Activated naive CD4-positive, alpha-beta T cell treated with anti-CD3 and anti-CD28 coated beads for 36 hours (primary cell): ENCODE data around the gene SPAG17. TPM values are rescaled to one million over a fixed set of nuclear protein-coding genes. Genes with fewer than 3 reads are reported as not detected.

ENCODE experiments used
- CTCF ChIA-PET: fragments of 350-600 bp; sonication (Branson Sonifier 250); formaldehyde crosslinking; loops from one replicate; lab custom pipeline; 2021; ENCODE audit warnings: antibody characterized with exemption; lab: Charles Lee
- DNase-seq: peaks from one replicate; pipeline ENCODE4 v3.0.0-alpha.2; 2020
- H3K27ac Mint-ChIP-seq: one replicate; pipeline ENCODE4 v1.8.0; 2021; ENCODE audit warnings: mild to moderate bottlenecking, mixed read lengths
- H3K27me3 Mint-ChIP-seq: one replicate; pipeline ENCODE4 v1.8.0; 2021; ENCODE audit warnings: low read depth, mixed read lengths
- H3K36me3 Mint-ChIP-seq: one replicate; pipeline ENCODE4 v1.8.0; 2021; ENCODE audit warnings: low read depth, mixed read lengths
- H3K4me1 Mint-ChIP-seq: one replicate; pipeline ENCODE4 v1.8.0; 2021; ENCODE audit warnings: low read depth, mixed read lengths
- H3K4me3 Mint-ChIP-seq: one replicate; pipeline ENCODE4 v1.8.0; 2021; ENCODE audit warnings: mild to moderate bottlenecking, moderate library complexity, mixed read lengths
- H3K9me3 Mint-ChIP-seq: one replicate; pipeline ENCODE4 v1.8.0; 2021; ENCODE audit warnings: mixed read lengths
- intact Hi-C: fragments of 100-400 bp; cut with micrococcal nuclease; formaldehyde crosslinking; loops from one replicate; pipeline ENCODE4 v1.15.1; 2023
- total RNA-seq, 2 experiments: library from RNA; stranded (reverse); gene quantifications; one replicate each; pipeline ENCODE4 v1.2.3, GENCODE V29; 2021

SPAG17 gene
- total RNA-seq, 2 experiments from 2014 or later: not detected

DNA sequence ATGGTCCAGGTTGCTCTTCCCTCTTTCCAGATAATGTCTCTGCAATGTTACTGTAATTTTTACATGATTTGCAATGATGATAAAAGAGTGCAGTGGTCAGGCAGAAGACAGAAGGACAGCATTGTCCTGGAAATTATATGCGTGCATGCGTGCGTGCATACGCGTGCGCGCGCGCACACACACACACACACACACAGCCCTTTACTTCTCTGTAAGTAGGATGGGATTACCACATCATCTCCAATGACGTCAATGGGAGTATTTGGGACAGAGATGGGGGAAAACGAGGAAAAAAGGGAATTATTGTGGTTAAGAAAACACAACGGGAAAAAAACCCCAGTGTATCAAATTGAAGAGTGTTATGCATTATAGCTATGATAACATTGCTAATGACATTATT, 99.7 kb downstream of the SPAG17 start:
- peaks cover 2% of the 10 kb centered on the region for H3K9me3 Mint-ChIP-seq

DNA sequence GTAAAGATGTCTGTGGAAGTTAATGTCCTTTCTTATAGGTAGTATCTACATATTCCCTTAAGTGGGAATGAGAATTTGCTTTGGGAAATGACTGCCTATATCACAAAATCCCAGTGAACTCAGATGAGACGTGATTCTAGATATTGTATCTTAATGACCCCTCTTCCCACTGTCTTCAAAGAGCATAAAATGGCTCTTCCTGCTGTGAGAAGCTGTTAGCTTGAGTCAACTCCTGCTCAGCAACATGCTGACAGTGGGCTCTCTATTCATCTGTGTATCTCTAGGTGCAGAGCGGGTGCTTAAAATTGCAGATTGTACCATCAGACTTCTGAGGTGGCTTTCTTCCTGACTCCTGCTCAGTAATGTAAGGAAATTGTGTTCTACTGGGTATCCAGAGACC, 100.6 kb downstream of the SPAG17 start:
- H3K4me1 Mint-ChIP-seq: no peaks in the 10 kb centered on the region
- no peaks in the 10 kb centered on the region for H3K36me3 Mint-ChIP-seq
- no peak overlapping the region for H3K4me3 Mint-ChIP-seq
- CTCF ChIA-PET: no interaction called here
- no peak overlapping the region for H3K27ac Mint-ChIP-seq
- DNase-seq: no peak
- intact Hi-C loops: no loop called here
- H3K9me3 Mint-ChIP-seq: peaks cover 2% of the 10 kb centered on the region
- peaks cover 14% of the 10 kb centered on the region for H3K27me3 Mint-ChIP-seq

More for the DNA sequence above, 99.7 kb downstream of the SPAG17 start:
- intact Hi-C loops: no loop called here
- CTCF ChIA-PET: no interaction called here
- DNase-seq: no peak
- H3K4me1 Mint-ChIP-seq: no peaks in the 10 kb centered on the region
- H3K36me3 Mint-ChIP-seq: no peaks in the 10 kb centered on the region
- H3K27me3 Mint-ChIP-seq: peaks cover 14% of the 10 kb centered on the region
- no peak overlapping the region for H3K4me3 Mint-ChIP-seq
- H3K27ac Mint-ChIP-seq: peak overlapping the region; percentile 25

- H3K27me3 Mint-ChIP-seq: peaks cover 14% of the 10 kb centered on the region
- CTCF ChIA-PET: no interaction called here
- H3K9me3 Mint-ChIP-seq: peaks cover 2% of the 10 kb centered on the region
- no peaks in the 10 kb centered on the region for H3K4me1 Mint-ChIP-seq
- intact Hi-C loops: no loop called here
- no peaks in the 10 kb centered on the region for H3K36me3 Mint-ChIP-seq
- no peak for DNase-seq
- H3K27ac Mint-ChIP-seq: no peak overlapping the region
- no peak overlapping the region for H3K4me3 Mint-ChIP-seq
Measured at GRCh38 chr1:118082984-118083383, 102.0 kb downstream of the SPAG17 start.

DNA sequence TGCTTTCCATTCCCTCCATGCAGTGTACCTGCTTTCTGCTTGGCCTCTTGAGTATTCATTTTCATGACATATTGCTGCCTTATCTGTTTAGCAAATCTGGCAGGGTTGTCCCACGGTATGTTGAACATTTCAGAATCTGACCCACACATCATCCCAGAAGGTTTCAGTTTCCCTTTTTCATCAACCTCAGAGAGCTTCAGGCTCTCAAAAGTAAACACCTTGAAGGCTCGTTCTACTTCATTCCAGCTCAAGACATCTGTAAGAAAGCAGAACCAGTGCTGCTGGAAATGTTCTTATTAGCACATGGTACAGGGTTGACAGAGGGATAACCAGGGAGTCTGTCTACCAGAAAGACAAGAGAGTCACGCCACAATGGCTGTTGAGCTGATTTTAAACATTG, 103.6 kb downstream of the SPAG17 start:
- peaks cover 2% of the 10 kb centered on the region for H3K9me3 Mint-ChIP-seq
- intact Hi-C loops: no loop called here
- no peaks in the 10 kb centered on the region for H3K36me3 Mint-ChIP-seq
- H3K4me1 Mint-ChIP-seq: no peaks in the 10 kb centered on the region
- no peak overlapping the region for H3K4me3 Mint-ChIP-seq
- CTCF ChIA-PET: no interaction called here
- no peak overlapping the region for H3K27ac Mint-ChIP-seq
- DNase-seq: no peak
- peaks cover 14% of the 10 kb centered on the region for H3K27me3 Mint-ChIP-seq

- DNase-seq: no peak
- CTCF ChIA-PET: no interaction called here
- Mint-ChIP-seq H3K36me3 (no peaks in the 10 kb centered on the region), H3K4me1 (no peaks in the 10 kb centered on the region), H3K9me3 (no peaks in the 10 kb centered on the region), H3K27ac (no peak overlapping the region), H3K4me3 (no peak overlapping the region), H3K27me3 (peaks cover 10% of the 10 kb centered on the region)
- intact Hi-C loops: loop anchor here (1.0 kb wide), 1 partner anchor 931 kb away; no protein-coding TSS in a partner anchor
Measured at GRCh38 chr1:118077331-118078045, 107.5 kb downstream of the SPAG17 start.

DNA sequence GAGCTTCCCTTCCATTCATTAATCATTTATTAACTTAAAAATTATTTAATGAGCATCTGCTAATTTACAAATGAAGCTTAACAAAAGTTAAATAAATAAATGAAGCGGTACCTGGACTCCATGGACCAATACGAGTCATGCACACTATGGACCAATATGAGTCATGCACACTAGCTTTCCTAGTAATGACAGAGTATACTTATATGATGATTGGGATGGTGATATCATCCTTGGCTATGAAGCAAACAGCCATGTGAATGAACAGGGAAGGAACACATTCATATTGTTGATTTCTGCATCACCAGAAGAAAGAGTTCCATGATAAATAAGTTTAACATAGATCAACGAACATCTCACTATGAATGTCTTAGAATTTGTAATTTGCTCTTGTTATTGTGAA, 109.9 kb downstream of the SPAG17 start:
- no peak overlapping the region for H3K27ac Mint-ChIP-seq

GRCh38 chr1:118073648-118074435, 111.2 kb downstream of the SPAG17 start:
- Mint-ChIP-seq H3K4me1 (no peaks in the 10 kb centered on the region), H3K36me3 (no peaks in the 10 kb centered on the region), H3K9me3 (no peaks in the 10 kb centered on the region), H3K4me3 (no peak overlapping the region), H3K27ac (no peak overlapping the region), H3K27me3 (peaks cover 5% of the 10 kb centered on the region)
- intact Hi-C loops: no loop called here
- CTCF ChIA-PET: no interaction called here
- no peak for DNase-seq

More for the DNA sequence above, 109.9 kb downstream of the SPAG17 start:
- CTCF ChIA-PET: no interaction called here
- Mint-ChIP-seq H3K9me3 (no peaks in the 10 kb centered on the region), H3K36me3 (no peaks in the 10 kb centered on the region), H3K4me1 (no peaks in the 10 kb centered on the region), H3K4me3 (no peak overlapping the region), H3K27me3 (peaks cover 5% of the 10 kb centered on the region)
- intact Hi-C loops: no loop called here
- DNase-seq: no peak

DNA sequence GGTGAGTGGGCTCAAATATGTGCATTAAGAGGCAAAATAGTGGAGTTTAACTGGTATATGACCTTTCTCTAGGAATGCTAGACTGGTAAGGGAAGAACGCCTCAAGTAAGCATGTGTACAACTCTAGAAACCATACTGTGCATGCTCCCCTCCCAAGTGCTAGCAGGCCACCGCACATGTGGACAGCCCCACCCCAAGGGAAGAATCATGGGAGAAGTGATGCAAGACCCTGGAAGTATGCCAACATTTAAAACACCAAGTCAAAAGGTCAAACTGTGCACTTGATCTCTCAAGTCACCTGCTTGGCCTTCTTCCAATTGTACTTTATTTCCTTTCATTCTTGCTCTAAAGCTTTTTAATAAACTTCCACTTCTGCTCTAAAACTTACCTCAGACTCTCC, 135.0 kb downstream of the SPAG17 start:
- no peak for DNase-seq
- H3K4me1 Mint-ChIP-seq: no peaks in the 10 kb centered on the region
- intact Hi-C loops: no loop called here
- CTCF ChIA-PET: no interaction called here
- H3K9me3 Mint-ChIP-seq: no peaks in the 10 kb centered on the region
- peaks cover 6% of the 10 kb centered on the region for H3K27me3 Mint-ChIP-seq
- H3K36me3 Mint-ChIP-seq: no peaks in the 10 kb centered on the region
- no peak overlapping the region for H3K27ac Mint-ChIP-seq
- no peak overlapping the region for H3K4me3 Mint-ChIP-seq

- DNase-seq: no peak
- H3K36me3 Mint-ChIP-seq: no peaks in the 10 kb centered on the region
- CTCF ChIA-PET: no interaction called here
- no peak overlapping the region for H3K4me3 Mint-ChIP-seq
- intact Hi-C loops: no loop called here
- no peaks in the 10 kb centered on the region for H3K9me3 Mint-ChIP-seq
- no peak overlapping the region for H3K27ac Mint-ChIP-seq
- no peaks in the 10 kb centered on the region for H3K4me1 Mint-ChIP-seq
- peaks cover 4% of the 10 kb centered on the region for H3K27me3 Mint-ChIP-seq
Measured at GRCh38 chr1:118047650-118048224, 137.3 kb downstream of the SPAG17 start.

- no peak overlapping the region for H3K27ac Mint-ChIP-seq
- no peak overlapping the region for H3K4me3 Mint-ChIP-seq
- H3K36me3 Mint-ChIP-seq: no peaks in the 10 kb centered on the region
- CTCF ChIA-PET: no interaction called here
- no peaks in the 10 kb centered on the region for H3K4me1 Mint-ChIP-seq
- no peaks in the 10 kb centered on the region for H3K9me3 Mint-ChIP-seq
- DNase-seq: no peak
- intact Hi-C loops: no loop called here
- H3K27me3 Mint-ChIP-seq: peaks cover 4% of the 10 kb centered on the region
Measured at GRCh38 chr1:118047006-118047649, 137.9 kb downstream of the SPAG17 start.

DNA sequence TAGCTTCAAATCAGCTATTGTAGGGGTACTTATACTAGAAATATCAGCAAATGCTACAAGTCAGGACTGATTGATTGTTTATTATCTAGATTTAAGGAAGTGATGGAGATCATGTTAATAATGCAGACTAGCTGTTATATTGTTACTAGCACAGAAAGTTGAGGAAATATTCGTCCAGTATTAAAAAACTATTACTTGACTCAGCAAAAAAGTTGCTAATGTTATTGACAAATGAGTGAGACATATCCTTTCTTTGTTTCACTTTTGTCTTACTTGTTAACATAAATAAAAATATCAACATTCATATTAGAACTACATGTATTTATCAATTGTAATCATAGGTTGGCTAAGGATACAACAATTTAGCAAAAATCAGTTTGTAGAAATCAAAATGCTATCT, 141.4 kb downstream of the SPAG17 start:
- Mint-ChIP-seq H3K9me3 (no peaks in the 10 kb centered on the region), H3K27me3 (no peaks in the 10 kb centered on the region), H3K4me1 (no peaks in the 10 kb centered on the region), H3K36me3 (no peaks in the 10 kb centered on the region), H3K27ac (no peak overlapping the region), H3K4me3 (no peak overlapping the region)
- DNase-seq: no peak
- CTCF ChIA-PET: no interaction called here
- intact Hi-C loops: no loop called here

- Mint-ChIP-seq H3K4me1 (no peaks in the 10 kb centered on the region), H3K9me3 (no peaks in the 10 kb centered on the region), H3K4me3 (no peak overlapping the region), H3K27ac (no peak overlapping the region), H3K27me3 (no peaks in the 10 kb centered on the region), H3K36me3 (no peaks in the 10 kb centered on the region)
- DNase-seq: no peak
- intact Hi-C loops: no loop called here
- CTCF ChIA-PET: no interaction called here
Measured at GRCh38 chr1:118042501-118042900, 142.5 kb downstream of the SPAG17 start.
